GM13977 (cell line): Measurements from ENCODE around the gene ELL.

Experiments used
- DNase-seq: peaks from one replicate; pipeline ENCODE4 v3.0.0; 2012; ENCODE audit warnings: low spot score
- CTCF ChIP-seq: IDR thresholded peaks from 2 replicates; pipeline ENCODE4 v1.5.1; 2012; ENCODE audit warnings: mild to moderate bottlenecking, control low read depth; ENCODE audit not compliant: insufficient read depth; ENCODE audit errors: extremely low read depth, missing control alignments
- in situ Hi-C: fragments of 300-500 bp; cut with MboI; formaldehyde crosslinking; loops from one replicate; pipeline ENCODE4 v1.12.0; 2022; ENCODE audit warnings: low sequenced_read_pairs, low pct_unique_long_range_greater_than_20kb, mixed read lengths, inconsistent platforms; ENCODE audit not compliant: unreplicated experiment

Gene ELL

GRCh38 chr19:18434411-18435175, 87.3 kb downstream of the ELL start:
- no peak for TF ChIP-seq CTCF
- in situ Hi-C loops = no loop called here
- no peak for DNase-seq

DNA sequence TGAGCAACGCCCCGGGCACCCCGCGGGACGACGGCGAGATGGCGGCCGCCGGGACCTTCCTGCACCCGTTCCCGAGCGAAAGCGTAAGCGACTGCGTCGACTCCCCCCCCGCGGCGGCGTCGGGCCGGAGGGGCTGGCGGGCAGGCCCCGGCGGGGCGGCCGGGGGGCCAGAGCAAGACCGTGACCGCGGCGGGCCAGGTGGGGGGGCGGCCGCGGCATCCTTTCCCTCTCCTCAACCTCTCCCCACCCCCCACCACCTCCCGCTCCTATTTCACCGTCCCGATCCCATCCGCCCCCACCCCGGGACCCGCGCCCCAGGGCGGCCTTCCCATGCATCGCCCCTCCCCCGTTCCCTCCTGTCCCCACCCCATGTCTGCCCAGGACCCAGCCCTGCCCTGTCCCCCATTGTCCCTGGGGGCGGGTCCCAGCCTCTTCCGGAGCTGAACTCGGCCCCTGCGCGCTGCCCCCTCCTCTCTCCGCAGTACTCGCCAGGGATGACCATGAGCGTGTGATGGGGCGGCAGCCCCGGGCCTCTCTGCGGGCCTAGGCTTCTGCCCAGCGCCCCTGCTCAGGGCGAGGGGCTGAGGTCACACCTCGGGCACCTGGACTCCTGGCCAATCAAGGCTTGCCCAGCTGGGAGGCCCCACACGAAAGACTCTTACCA, 88.0 kb downstream of the ELL start:
- in situ Hi-C loops = no loop called here
- TF ChIP-seq CTCF = no peak
- no peak for DNase-seq

- peak; percentile 73 for DNase-seq
- in situ Hi-C loops = no loop called here
- TF ChIP-seq CTCF = no peak
Measured at GRCh38 chr19:18433015-18433691, 88.7 kb downstream of the ELL start.

DNA sequence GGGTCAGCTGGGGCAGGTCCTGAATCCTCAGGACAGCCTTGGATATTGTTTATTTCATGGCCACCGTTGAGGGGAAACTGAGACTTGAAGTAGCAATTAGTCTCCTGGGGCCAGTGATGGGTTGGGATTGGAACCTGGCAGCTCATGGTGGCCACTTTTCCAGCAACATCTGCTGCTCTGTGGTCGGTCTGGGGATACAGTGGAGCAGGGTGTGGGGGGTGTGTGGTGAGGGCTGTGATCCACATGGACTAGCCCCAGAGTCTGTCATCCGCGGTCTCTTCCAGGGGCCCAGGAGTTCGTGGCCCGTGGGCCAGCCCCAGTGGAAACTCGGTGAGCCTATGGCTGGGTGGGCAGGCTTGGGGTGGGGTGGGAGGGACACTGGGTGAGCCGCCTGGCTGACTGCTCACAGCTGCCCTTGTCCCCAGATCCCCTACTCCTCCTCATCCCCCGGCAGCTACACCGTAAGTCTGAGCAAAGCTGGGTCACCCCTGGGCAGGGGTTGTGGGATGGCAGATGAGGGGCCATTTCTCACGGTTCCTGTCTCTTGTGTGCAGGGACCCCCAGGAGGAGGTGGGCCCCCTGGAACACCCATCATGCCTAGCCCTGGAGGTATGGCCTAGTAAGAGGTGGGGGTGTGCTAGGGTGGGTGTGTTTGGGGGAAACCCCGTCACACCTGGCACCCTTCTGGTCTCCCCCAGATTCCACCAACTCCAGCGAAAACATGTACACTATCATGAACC, 89.4 kb downstream of the ELL start:
- in situ Hi-C loops = no loop called here
- TF ChIP-seq CTCF = no peak
- DNase-seq = no peak

DNA sequence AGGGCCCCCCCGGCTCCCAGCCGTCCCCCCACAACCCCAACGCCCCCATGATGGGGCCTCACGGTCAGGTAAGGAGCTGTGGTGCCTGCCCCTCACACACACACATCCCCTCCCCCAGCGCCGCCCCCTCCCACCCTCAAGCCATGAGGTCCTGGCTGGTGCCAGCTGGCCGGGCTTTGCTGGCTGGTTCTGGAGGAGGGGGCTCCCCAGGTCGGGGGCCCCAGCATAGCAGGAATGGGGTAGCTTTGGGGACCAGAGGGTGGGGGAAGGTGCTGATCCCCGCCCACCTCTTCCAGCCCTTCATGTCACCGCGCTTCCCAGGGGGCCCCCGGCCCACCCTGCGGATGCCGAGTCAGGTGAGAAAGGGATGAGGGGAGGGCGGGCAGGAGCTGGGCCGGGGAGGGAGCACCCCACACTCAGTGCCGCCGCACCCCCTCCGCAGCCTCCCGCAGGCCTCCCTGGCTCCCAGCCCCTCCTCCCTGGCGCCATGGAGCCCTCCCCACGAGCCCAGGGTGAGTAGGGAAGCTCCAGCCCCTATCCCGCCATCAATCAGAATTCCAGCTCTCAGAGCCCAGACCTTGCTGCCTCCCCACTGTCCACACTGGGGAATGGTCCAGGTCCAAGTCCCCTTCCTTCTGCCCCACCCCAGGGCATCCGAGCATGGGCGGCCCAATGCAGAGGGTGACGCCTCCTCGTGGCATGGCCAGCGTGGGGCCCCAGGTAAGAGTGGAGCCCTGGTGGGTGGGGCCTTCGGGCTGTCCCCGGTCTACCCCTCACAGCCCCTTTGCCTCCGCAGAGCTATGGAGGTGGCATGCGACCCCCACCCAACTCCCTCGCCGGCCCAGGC, 90.3 kb downstream of the ELL start:
- in situ Hi-C loops = no loop called here
- TF ChIP-seq CTCF = no peak
- DNase-seq = no peak
